GM12878 (cell line): ENCODE measurements around the gene SMURF1. TPM values are rescaled to one million over a fixed set of nuclear protein-coding genes. Genes with fewer than 3 reads are reported as not detected.

Experiments used
- ATAC-seq: fragments of 200-7000 bp; cut with Tn5 transposase; 3 replicates; pipeline ENCODE4 v1.9.1; 2020; ENCODE audit warnings: mild to moderate bottlenecking, moderate library complexity
- BruUV-seq: library from RNA; stranded (reverse); fragments of 400-500 nt; replicated peaks from 2 replicates; lab custom pipeline; 2021; lab: Mats Ljungman, UMichigan
- CTCF ChIA-PET: fragments of 300-600 bp; sonication (Branson Sonifier 250); formaldehyde crosslinking; extraction: SDS; loops from one replicate; lab custom pipeline; 2021; ENCODE audit warnings: inconsistent platforms; lab: Yijun Ruan, JAX
- POLR2A ChIA-PET: fragments of 350-600 bp; formaldehyde crosslinking; extraction: SDS; loops from one replicate; lab custom pipeline; 2021; ENCODE audit warnings: inconsistent platforms; lab: Charles Lee
- RAD21 ChIA-PET: fragments of 300-600 bp; sonication (Branson Sonifier 250); formaldehyde crosslinking; loops from one replicate; lab custom pipeline; 2023; ENCODE audit warnings: antibody characterized with exemption; ENCODE audit not compliant: unreplicated experiment; lab: Charles Lee
- SMC1A ChIA-PET: fragments of 300-600 bp; sonication (Branson Sonifier 250); formaldehyde crosslinking; loops from one replicate; lab custom pipeline; 2023; ENCODE audit not compliant: unreplicated experiment, uncharacterized antibody; lab: Charles Lee
- DNase-seq: peaks from one replicate; pipeline ENCODE4 v3.0.0-alpha.2; 2011; ENCODE audit warnings: low read depth, low spot score
- FAIRE-seq: peaks from 3 replicates; lab custom pipeline; 2011; peaks lifted over from hg19 to GRCh38; lab: Jason Lieb, UNC
- H2AFZ ChIP-seq: 2 replicates; pipeline ENCODE4 v1.6.0; 2011; ENCODE audit warnings: low read depth, low read length, control low read depth; ENCODE audit not compliant: control insufficient read depth
- H3K27ac ChIP-seq: 2 replicates; pipeline ENCODE4 v1.5.1; 2011; ENCODE audit warnings: control low read depth; ENCODE audit not compliant: control insufficient read depth, insufficient read depth
- H3K27me3 ChIP-seq, 2 experiments: replicated peaks in 1 of 2; 2 replicates each; pipeline versions ENCODE4 v1.6.0 to v1.6.1; 2011; ENCODE audit warnings: low read length in 1 of 2; ENCODE audit not compliant: control insufficient read depth in 2 of 2, insufficient read depth in 2 of 2
- H3K36me3 ChIP-seq, 2 experiments: 2 replicates each; pipeline ENCODE4 v1.5.1; 2011; ENCODE audit warnings: low read length in 1 of 2; ENCODE audit not compliant: control insufficient read depth in 2 of 2, insufficient read depth in 2 of 2
- H3K4me1 ChIP-seq: 2 replicates; pipeline ENCODE4 v1.6.1; 2011; ENCODE audit warnings: mild to moderate bottlenecking, low read length, moderate library complexity, mixed read lengths; ENCODE audit not compliant: control insufficient read depth, insufficient read depth
- H3K4me2 ChIP-seq: 2 replicates; pipeline ENCODE4 v1.6.0; 2011; ENCODE audit warnings: control low read depth; ENCODE audit not compliant: control insufficient read depth, insufficient read depth
- H3K4me3 ChIP-seq: fragments of 200-600 bp; sonication (generic); 2 replicates; pipeline ENCODE4 v1.5.1; 2016
- H3K79me2 ChIP-seq: 2 replicates; pipeline ENCODE4 v1.6.0; 2011; ENCODE audit warnings: low read length; ENCODE audit not compliant: control insufficient read depth, insufficient read depth
- H3K9ac ChIP-seq: 2 replicates; pipeline ENCODE4 v1.8.0; 2011; ENCODE audit warnings: low read length, control low read depth, mixed read lengths; ENCODE audit not compliant: control insufficient read depth, insufficient read depth
- H3K9me3 ChIP-seq: replicated peaks from 3 replicates; pipeline ENCODE4 v1.5.1; 2011; ENCODE audit warnings: mild to moderate bottlenecking, low read length; ENCODE audit not compliant: control insufficient read depth, insufficient read depth
- H4K20me1 ChIP-seq: 2 replicates; pipeline ENCODE4 v1.6.0; 2011; ENCODE audit not compliant: control insufficient read depth, insufficient read depth
- CHD1 ChIP-seq: IDR thresholded peaks from 2 replicates; pipeline ENCODE4 v1.6.1; 2012; ENCODE audit warnings: low read depth, low read length, improper control_type of control experiment
- EED ChIP-seq: sonication (generic); IDR thresholded peaks from 2 replicates; pipeline ENCODE4 v1.6.1; 2016; ENCODE audit warnings: antibody characterized with exemption, low read depth
- KAT2A ChIP-seq: conservative IDR thresholded peaks from 2 replicates; pipeline ENCODE4 v1.6.1; 2011; ENCODE audit warnings: low read depth, low read length; ENCODE audit not compliant: control insufficient read depth
- MEF2B ChIP-seq: fragments of 450-650 bp; IDR thresholded peaks from 2 replicates; pipeline ENCODE4 v1.6.1; 2018; ENCODE audit warnings: mild to moderate bottlenecking, moderate library complexity; ENCODE audit not compliant: partially characterized antibody, poor library complexity, severe bottlenecking
- NBN ChIP-seq: fragments of 450-650 bp; IDR thresholded peaks from 2 replicates; pipeline ENCODE4 v1.6.1; 2016
- RCOR1 ChIP-seq: conservative IDR thresholded peaks from 2 replicates; pipeline ENCODE4 v1.6.1; 2012; ENCODE audit warnings: low read depth, low read length, improper control_type of control experiment
- TCF7 ChIP-seq: IDR thresholded peaks from 2 replicates; pipeline ENCODE4 v1.6.1; 2014; ENCODE audit warnings: antibody characterized with exemption, borderline replicate concordance
- WGBS: methylation state at CpG from one replicate; pipeline ENCODE4 v1.1.6; 2016; ENCODE audit warnings: low lambda C conversion rate; ENCODE audit not compliant: insufficient replicate concordance, insufficient coverage; ENCODE audit errors: missing lambda C conversion rate; 5-methylcytosine and 5-hydroxymethylcytosine counted together
- in situ Hi-C: fragments of 300-500 bp; cut with MboI; formaldehyde crosslinking; loops from 9 replicates; pipeline ENCODE4 v1.14.3; 2018; ENCODE audit warnings: mixed read lengths
- intact Hi-C: fragments of 100-400 bp; cut with micrococcal nuclease; formaldehyde crosslinking; loops from one replicate; pipeline ENCODE4 v1.14.2; 2022; ENCODE audit not compliant: unreplicated experiment
- polyA plus RNA-seq, 11 experiments: library from polyadenylated mRNA; depleted of rRNA in 4 of 11; unstranded in 6 of 11; stranded (reverse) in 5 of 11; fragments of >200 nt; fragmentation: Nextera tagmentation in 4 of 11; fragmentation: Illumina TruSeq in 1 of 11; extraction: Ambion mirVana in 4 of 11; extraction: Trizol in 1 of 11; gene quantifications; 1 replicate in 1 of 11; 2 replicates in 10 of 11; pipeline versions ENCODE4 v1.2.1 to v1.2.3, GENCODE V29; 2011 to 2016; ENCODE audit warnings: inconsistent platforms in 2 of 11, missing spikeins in 2 of 11, low read depth in 1 of 11
- total RNA-seq, 4 experiments: library from RNA; depleted of rRNA in 3 of 4; stranded (reverse); fragments of >200 nt in 3 of 4; fragmentation: Illumina TruSeq in 1 of 4; extraction: Trizol in 1 of 4; gene quantifications; 2 replicates each; pipeline versions ENCODE4 v1.2.1 to v1.2.3, GENCODE V29; 2013 to 2021
- TF ChIP-seq, protein P1 (sequence below): fragments of 450-650 bp; IDR thresholded peaks from 2 replicates; pipeline ENCODE4 v1.6.1; 2016; ENCODE audit warnings: mild to moderate bottlenecking, moderate library complexity, borderline replicate concordance
- TF ChIP-seq, protein P2 (sequence below): IDR thresholded peaks from 2 replicates; pipeline ENCODE4 v1.6.1; 2012; ENCODE audit warnings: low read length, inconsistent platforms
- TF ChIP-seq, protein P3 (sequence below): IDR thresholded peaks from 2 replicates; pipeline ENCODE4 v1.6.1; 2012; ENCODE audit warnings: improper control_type of control experiment, low read depth, low read length; ENCODE audit not compliant: insufficient replicate concordance

The SMURF1 gene
- total and polyA plus RNA-seq, 10 of the 15 experiments (the other 5 are each of a cell fraction or from before 2014, with no cell fraction given), result 0.76 to 14.0 (median 7.9) TPM

DNA sequence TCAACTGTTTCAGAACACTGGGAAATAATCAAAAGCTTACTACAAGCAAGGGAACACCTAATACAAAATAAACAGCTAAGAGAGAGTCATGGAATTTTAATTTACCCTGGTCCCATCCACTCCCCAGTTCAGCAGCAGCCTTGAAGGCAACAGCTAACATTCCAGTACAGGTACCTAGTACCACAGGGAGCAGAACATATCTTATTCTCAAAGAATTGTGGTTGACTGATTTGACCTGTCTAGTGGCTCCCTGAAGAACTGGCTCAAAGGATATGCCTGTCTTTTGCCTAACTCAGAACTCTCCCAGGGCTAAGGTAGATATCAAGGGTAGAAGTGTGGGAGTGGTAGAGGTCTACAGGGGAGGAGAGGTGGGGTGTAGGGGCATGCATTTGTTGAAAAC, 32.3 kb downstream of the SMURF1 start (continued):
- TF ChIP-seq EED (no peak), TCF7 (no peak), RCOR1 (no peak)

DNA sequence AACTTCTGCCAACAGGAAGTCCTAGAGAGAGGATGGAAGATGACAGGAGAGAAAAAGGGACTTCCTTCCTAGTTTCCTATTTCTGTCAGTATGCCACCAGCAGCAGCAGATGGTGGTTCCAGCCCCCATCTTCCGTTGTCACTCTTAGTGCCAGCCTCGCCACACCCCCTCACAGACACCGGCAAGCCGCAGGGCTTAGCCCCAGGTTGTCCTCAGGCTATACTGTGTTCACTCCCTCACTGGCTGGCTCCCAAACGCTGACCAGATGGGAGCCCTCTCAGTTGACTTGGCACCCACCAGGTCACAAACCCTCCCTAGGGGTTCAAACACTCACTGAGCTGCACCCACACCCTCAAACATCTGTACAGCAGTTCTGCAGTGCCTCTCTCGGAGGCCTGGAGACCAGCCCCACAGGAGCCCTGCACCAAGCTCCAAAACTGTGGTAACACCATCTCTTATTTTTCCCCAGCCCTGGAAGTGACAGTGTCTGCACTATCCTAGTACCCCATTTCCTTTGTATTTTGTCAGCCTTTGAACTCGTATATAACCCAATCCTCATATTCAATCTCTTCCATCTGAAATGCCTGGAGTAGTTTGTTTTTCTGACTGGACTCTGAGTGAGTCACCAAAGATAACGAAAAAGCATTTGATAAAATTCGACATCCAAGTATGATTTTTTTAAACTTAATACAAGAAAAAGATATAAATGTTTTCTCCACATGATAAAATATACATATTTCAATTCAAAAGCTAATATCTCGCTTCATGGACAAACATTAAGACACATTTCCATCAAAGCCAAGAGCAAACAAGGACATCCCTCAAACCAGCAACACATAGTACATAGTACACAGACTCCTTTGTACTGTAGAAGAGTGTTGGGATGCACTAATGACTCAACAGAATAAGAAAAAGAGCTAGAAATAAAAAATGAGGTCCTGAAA, 34.5 kb downstream of the SMURF1 start:
- H3K9ac ChIP-seq, result no peak overlapping the region
- intact Hi-C loops, result no loop called here
- POLR2A ChIA-PET, result interaction anchor here (1.2 to 1.4 kb wide), 2 partner anchors 14 to 29 kb away, joined by 3 read pairs; no protein-coding TSS in a partner anchor
- peaks cover 32% of the 10 kb centered on the region for H3K79me2 ChIP-seq
- no peak overlapping the region for H3K4me3 ChIP-seq
- no peak overlapping the region for H2AFZ ChIP-seq
- H3K4me2 ChIP-seq, result 0 out of 2 replicates have a peak overlapping the region, but pooled peaks have one; percentile 11
- RAD21 ChIA-PET, result no interaction called here
- H3K27ac ChIP-seq, result no peak overlapping the region
- FAIRE-seq (no peak), DNase-seq (no peak), ATAC-seq (no peak)
- peaks cover 20% of the 10 kb centered on the region for H3K4me1 ChIP-seq
- BruUV-seq, result no TSS peak
- H3K27me3 ChIP-seq, result no peaks in the 10 kb centered on the region
- no peaks in the 10 kb centered on the region for H4K20me1 ChIP-seq
- H3K36me3 ChIP-seq, result no peaks in the 10 kb centered on the region
- SMC1A ChIA-PET, result interaction anchor here (0.6 to 1.5 kb wide), 3 partner anchors 18 to 217 kb away, joined by 3 to 4 read pairs (median 3); no protein-coding TSS in a partner anchor
- H3K9me3 ChIP-seq, result no peaks in the 10 kb centered on the region
- CTCF ChIA-PET, result interaction anchor here (0.6 kb wide), 1 partner anchor 9 kb away, joined by 3 read pairs; no protein-coding TSS in a partner anchor
- 84% methylated on average over 10 of the region's 10 CpGs for WGBS
- in situ Hi-C loops, result no loop called here
- TF ChIP-seq KAT2A, result no peak
- TF ChIP-seq, protein P1, sequence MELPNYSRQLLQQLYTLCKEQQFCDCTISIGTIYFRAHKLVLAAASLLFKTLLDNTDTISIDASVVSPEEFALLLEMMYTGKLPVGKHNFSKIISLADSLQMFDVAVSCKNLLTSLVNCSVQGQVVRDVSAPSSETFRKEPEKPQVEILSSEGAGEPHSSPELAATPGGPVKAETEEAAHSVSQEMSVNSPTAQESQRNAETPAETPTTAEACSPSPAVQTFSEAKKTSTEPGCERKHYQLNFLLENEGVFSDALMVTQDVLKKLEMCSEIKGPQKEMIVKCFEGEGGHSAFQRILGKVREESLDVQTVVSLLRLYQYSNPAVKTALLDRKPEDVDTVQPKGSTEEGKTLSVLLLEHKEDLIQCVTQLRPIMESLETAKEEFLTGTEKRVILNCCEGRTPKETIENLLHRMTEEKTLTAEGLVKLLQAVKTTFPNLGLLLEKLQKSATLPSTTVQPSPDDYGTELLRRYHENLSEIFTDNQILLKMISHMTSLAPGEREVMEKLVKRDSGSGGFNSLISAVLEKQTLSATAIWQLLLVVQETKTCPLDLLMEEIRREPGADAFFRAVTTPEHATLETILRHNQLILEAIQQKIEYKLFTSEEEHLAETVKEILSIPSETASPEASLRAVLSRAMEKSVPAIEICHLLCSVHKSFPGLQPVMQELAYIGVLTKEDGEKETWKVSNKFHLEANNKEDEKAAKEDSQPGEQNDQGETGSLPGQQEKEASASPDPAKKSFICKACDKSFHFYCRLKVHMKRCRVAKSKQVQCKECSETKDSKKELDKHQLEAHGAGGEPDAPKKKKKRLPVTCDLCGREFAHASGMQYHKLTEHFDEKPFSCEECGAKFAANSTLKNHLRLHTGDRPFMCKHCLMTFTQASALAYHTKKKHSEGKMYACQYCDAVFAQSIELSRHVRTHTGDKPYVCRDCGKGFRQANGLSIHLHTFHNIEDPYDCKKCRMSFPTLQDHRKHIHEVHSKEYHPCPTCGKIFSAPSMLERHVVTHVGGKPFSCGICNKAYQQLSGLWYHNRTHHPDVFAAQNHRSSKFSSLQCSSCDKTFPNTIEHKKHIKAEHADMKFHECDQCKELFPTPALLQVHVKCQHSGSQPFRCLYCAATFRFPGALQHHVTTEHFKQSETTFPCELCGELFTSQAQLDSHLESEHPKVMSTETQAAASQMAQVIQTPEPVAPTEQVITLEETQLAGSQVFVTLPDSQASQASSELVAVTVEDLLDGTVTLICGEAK, result no peak
- TF ChIP-seq CHD1, result no peak
- TF ChIP-seq, protein P2, sequence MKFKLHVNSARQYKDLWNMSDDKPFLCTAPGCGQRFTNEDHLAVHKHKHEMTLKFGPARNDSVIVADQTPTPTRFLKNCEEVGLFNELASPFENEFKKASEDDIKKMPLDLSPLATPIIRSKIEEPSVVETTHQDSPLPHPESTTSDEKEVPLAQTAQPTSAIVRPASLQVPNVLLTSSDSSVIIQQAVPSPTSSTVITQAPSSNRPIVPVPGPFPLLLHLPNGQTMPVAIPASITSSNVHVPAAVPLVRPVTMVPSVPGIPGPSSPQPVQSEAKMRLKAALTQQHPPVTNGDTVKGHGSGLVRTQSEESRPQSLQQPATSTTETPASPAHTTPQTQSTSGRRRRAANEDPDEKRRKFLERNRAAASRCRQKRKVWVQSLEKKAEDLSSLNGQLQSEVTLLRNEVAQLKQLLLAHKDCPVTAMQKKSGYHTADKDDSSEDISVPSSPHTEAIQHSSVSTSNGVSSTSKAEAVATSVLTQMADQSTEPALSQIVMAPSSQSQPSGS, result no peak
- TF ChIP-seq NBN, result no peak
- TF ChIP-seq, protein P3, sequence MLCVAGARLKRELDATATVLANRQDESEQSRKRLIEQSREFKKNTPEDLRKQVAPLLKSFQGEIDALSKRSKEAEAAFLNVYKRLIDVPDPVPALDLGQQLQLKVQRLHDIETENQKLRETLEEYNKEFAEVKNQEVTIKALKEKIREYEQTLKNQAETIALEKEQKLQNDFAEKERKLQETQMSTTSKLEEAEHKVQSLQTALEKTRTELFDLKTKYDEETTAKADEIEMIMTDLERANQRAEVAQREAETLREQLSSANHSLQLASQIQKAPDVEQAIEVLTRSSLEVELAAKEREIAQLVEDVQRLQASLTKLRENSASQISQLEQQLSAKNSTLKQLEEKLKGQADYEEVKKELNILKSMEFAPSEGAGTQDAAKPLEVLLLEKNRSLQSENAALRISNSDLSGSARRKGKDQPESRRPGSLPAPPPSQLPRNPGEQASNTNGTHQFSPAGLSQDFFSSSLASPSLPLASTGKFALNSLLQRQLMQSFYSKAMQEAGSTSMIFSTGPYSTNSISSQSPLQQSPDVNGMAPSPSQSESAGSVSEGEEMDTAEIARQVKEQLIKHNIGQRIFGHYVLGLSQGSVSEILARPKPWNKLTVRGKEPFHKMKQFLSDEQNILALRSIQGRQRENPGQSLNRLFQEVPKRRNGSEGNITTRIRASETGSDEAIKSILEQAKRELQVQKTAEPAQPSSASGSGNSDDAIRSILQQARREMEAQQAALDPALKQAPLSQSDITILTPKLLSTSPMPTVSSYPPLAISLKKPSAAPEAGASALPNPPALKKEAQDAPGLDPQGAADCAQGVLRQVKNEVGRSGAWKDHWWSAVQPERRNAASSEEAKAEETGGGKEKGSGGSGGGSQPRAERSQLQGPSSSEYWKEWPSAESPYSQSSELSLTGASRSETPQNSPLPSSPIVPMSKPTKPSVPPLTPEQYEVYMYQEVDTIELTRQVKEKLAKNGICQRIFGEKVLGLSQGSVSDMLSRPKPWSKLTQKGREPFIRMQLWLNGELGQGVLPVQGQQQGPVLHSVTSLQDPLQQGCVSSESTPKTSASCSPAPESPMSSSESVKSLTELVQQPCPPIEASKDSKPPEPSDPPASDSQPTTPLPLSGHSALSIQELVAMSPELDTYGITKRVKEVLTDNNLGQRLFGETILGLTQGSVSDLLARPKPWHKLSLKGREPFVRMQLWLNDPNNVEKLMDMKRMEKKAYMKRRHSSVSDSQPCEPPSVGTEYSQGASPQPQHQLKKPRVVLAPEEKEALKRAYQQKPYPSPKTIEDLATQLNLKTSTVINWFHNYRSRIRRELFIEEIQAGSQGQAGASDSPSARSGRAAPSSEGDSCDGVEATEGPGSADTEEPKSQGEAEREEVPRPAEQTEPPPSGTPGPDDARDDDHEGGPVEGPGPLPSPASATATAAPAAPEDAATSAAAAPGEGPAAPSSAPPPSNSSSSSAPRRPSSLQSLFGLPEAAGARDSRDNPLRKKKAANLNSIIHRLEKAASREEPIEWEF, result no peak
- no peak for TF ChIP-seq MEF2B
